ENCODE data around the gene MNX1. TPM values are rescaled to one million over a fixed set of nuclear protein-coding genes. Genes with fewer than 3 reads are reported as not detected.

MNX1 gene
- total and polyA plus RNA-seq, 7 donors: 4.2 to 5.3 (median 4.2) TPM; not detected in 4

DNA sequence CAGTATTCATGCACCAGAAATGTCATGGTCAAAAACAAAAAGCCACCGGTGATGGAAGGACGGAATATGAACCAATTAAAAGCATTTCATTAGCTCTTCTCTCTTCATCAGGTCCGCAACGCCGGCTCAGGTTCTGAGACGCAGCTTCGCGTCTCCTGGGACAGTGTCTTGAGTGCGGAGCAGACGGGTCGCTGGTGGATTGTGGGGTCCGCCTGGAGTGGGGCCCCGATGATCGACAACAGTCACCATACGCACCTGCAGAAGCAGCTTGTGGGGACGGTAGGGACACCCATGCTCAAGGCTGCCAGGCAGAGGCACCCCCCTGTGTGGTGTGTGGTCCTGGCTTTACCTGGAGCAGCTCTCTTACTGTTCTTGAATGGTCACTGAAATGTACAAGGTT lies 47.6 kb downstream of the MNX1 start:
- H3K4me3 ChIP-seq: no peak overlapping the region
- H3K27me3 ChIP-seq: no peaks in the 10 kb centered on the region
- WGBS, 2 donors: 97 to 98% methylated on average over 16 of the region's 16 CpGs
- H3K36me3 ChIP-seq: peaks cover 53 to 99% (median 60%) of the 10 kb centered on the region in 4 donors
- intact Hi-C loops (cut with DNase I): no loop called here
- no peaks in the 10 kb centered on the region for H3K4me1 ChIP-seq
- DNase-seq: no peak
- no peaks in the 10 kb centered on the region for H3K9me3 ChIP-seq
- no peak overlapping the region for H3K27ac ChIP-seq
- no peak for TF ChIP-seq EP300 (IDR thresholded peaks at IDR 0.05)
- TF ChIP-seq POLR2A (IDR thresholded peaks at IDR 0.05): no peak
- TF ChIP-seq, protein P1, sequence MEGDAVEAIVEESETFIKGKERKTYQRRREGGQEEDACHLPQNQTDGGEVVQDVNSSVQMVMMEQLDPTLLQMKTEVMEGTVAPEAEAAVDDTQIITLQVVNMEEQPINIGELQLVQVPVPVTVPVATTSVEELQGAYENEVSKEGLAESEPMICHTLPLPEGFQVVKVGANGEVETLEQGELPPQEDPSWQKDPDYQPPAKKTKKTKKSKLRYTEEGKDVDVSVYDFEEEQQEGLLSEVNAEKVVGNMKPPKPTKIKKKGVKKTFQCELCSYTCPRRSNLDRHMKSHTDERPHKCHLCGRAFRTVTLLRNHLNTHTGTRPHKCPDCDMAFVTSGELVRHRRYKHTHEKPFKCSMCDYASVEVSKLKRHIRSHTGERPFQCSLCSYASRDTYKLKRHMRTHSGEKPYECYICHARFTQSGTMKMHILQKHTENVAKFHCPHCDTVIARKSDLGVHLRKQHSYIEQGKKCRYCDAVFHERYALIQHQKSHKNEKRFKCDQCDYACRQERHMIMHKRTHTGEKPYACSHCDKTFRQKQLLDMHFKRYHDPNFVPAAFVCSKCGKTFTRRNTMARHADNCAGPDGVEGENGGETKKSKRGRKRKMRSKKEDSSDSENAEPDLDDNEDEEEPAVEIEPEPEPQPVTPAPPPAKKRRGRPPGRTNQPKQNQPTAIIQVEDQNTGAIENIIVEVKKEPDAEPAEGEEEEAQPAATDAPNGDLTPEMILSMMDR (IDR thresholded peaks at IDR 0.05): no peak
- no peak for TF ChIP-seq POLR2AphosphoS5 (IDR thresholded peaks at IDR 0.05)

DNA sequence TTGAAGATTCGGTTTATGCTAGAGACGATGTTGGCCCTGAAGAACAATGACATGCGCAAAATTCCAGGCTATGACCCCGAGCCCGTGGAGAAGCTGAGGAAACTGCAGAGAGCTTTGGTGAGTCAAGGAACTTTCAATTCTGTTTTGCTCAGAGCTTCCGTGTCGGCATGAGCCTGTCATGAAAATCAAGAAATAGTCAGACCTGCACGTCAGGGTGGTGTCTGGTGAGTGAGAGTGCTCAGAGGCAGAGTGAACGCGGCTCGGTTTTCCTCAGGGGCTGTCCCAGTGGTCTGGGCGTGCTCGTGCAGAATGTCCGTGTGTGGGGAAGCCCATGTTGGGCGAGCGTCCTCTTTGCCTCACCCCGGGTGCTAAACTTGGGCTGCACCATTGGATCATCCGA lies 48.3 kb downstream of the MNX1 start:
- H3K4me1 ChIP-seq: no peaks in the 10 kb centered on the region
- H3K27ac ChIP-seq: no peak overlapping the region
- 92 to 96% methylated on average over 18 of the region's 18 CpGs for WGBS, 2 donors
- H3K4me3 ChIP-seq: no peak overlapping the region
- DNase-seq: no peak
- H3K27me3 ChIP-seq: no peaks in the 10 kb centered on the region
- no peak for TF ChIP-seq EP300 (IDR thresholded peaks at IDR 0.05)
- no peak for TF ChIP-seq POLR2AphosphoS5 (IDR thresholded peaks at IDR 0.05)
- TF ChIP-seq POLR2A (IDR thresholded peaks at IDR 0.05): no peak
- TF ChIP-seq, protein P1 (IDR thresholded peaks at IDR 0.05): no peak
- no peaks in the 10 kb centered on the region for H3K9me3 ChIP-seq
- H3K36me3 ChIP-seq: peaks cover 53 to 97% (median 62%) of the 10 kb centered on the region in 4 donors
- intact Hi-C loops (cut with DNase I): no loop called here

DNA sequence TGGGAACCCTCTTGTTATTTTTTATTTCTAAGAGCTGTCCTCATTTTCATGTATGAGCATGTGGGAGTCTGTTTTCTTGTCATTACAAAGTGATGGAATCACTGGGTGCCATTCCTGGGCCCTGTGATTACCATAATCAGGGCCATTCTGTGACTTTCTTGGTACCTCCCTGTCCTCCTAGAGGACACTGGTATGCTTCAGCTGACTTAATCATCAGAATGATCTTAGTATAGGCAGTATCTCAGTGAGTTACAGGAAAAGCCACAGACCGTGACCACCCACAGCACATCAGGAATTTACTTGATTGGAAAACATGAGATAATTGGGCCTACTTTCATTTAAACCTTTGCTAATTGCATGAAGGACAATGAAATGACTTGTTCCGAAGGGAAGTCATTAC lies 53.7 kb downstream of the MNX1 start:
- no peak overlapping the region for H3K4me3 ChIP-seq
- H3K27me3 ChIP-seq: no peaks in the 10 kb centered on the region
- no peak for TF ChIP-seq POLR2A (IDR thresholded peaks at IDR 0.05)
- TF ChIP-seq, protein P1 (IDR thresholded peaks at IDR 0.05): no peak
- no peak for TF ChIP-seq EP300 (IDR thresholded peaks at IDR 0.05)
- TF ChIP-seq POLR2AphosphoS5 (IDR thresholded peaks at IDR 0.05): no peak
- no peaks in the 10 kb centered on the region for H3K9me3 ChIP-seq
- WGBS, 2 donors: 93 to 96% methylated on average over 2 of the region's 2 CpGs
- no peak for DNase-seq
- peaks cover 0 to 12% (median 6%) of the 10 kb centered on the region in 4 donors for H3K4me1 ChIP-seq
- H3K27ac ChIP-seq: no peak overlapping the region
- peaks cover 40 to 91% (median 66%) of the 10 kb centered on the region in 4 donors for H3K36me3 ChIP-seq
- intact Hi-C loops (cut with DNase I): no loop called here

DNA sequence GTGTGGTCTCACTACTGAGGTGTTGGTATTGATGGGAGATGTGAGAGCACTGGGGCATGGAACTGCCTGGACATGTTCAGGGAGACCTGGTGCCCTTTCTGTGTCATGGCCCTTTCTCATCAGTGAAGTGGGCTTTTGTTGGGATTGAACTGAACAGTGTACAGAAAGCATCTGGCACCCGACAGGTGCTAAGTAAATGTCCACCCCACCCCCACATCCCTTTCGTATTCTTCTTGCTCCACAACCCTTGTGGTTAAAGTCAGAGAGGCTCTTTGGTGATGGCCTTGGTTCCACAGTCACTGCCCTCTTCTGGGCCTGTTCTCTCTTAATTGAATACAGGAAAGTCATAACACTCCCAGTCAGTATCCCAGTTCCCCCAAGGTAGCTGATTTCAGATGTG lies 55.5 kb downstream of the MNX1 start:
- intact Hi-C loops (cut with DNase I): loop anchor here (5.0 kb wide), 2 partner anchors 317 to 432 kb away; no protein-coding TSS in a partner anchor
- WGBS, 2 donors: 85 to 91% methylated on average over 2 of the region's 2 CpGs
- Histone ChIP-seq H3K4me3 (no peak overlapping the region), H3K9me3 (no peaks in the 10 kb centered on the region), H3K27ac (no peak overlapping the region), H3K36me3 (peaks cover 33 to 73% (median 53%) of the 10 kb centered on the region in 4 donors), H3K27me3 (no peaks in the 10 kb centered on the region), H3K4me1 (peaks cover 0 to 27% (median 21%) of the 10 kb centered on the region in 4 donors)
- DNase-seq: no peak
- TF ChIP-seq POLR2AphosphoS5 (IDR thresholded peaks at IDR 0.05): no peak
- no peak for TF ChIP-seq EP300 (IDR thresholded peaks at IDR 0.05)
- no peak for TF ChIP-seq POLR2A (IDR thresholded peaks at IDR 0.05)
- TF ChIP-seq, protein P1 (IDR thresholded peaks at IDR 0.05): no peak

Other genes starting within 250 kb of the MNX1 start
- 10 to 100 TPM; 43.9 to 60.9 (median 51.2) TPM for gene LMBR1, start 117.5 kb downstream of the MNX1 start, total RNA-seq
- 10 to 100 TPM in 1 of 3 donors, 1 to 10 TPM in 2; 2.5 to 18.1 (median 6.6) TPM for gene LMBR1, start 117.5 kb downstream of the MNX1 start, polyA plus RNA-seq
- gene NOM1, start 61.0 kb downstream of the MNX1 start, total RNA-seq: 10 to 100 TPM; 14.1 to 19.1 (median 17.2) TPM
- 10 to 100 TPM in 1 of 3 donors, 1 to 10 TPM in 2; 1.8 to 11.2 (median 4.6) TPM for gene NOM1, start 61.0 kb downstream of the MNX1 start, polyA plus RNA-seq
- gene UBE3C, start 128.3 kb upstream of the MNX1 start, total RNA-seq: 10 to 100 TPM; 55.7 to 84.2 (median 70.5) TPM
- 10 to 100 TPM; 21.0 to 32.6 (median 31.1) TPM for gene UBE3C, start 128.3 kb upstream of the MNX1 start, polyA plus RNA-seq

All from sigmoid colon (tissue), 7 donors.